Ovary (tissue), 9 donors: ENCODE data around the gene ZCWPW1. TPM values are rescaled to one million over a fixed set of nuclear protein-coding genes. Genes with fewer than 3 reads are reported as not detected.

ENCODE experiments used
- DNase-seq, 5 donors: peaks; one replicate each; pipeline ENCODE4 v3.0.0-alpha.2; 2019 to 2020
- H3K27ac ChIP-seq, 2 donors: fragments of 200-600 bp; one replicate each; pipeline versions ENCODE4 v1.5.1 to v1.8.0; 2019 to 2022
- H3K27me3 ChIP-seq: fragments of 200-600 bp; one replicate; pipeline ENCODE4 v1.8.0; 2022
- H3K36me3 ChIP-seq: fragments of 200-600 bp; sonication (generic); one replicate; pipeline ENCODE4 v1.5.1; 2019
- H3K4me1 ChIP-seq: one replicate; pipeline ENCODE4 v1.8.1; 2013; ENCODE audit warnings: mild to moderate bottlenecking, moderate library complexity; ENCODE audit not compliant: insufficient read depth
- H3K4me3 ChIP-seq: fragments of 200-600 bp; sonication (generic); one replicate; pipeline ENCODE4 v1.5.1; 2017
- H3K9me3 ChIP-seq, 2 donors: fragments of 200-600 bp in 1 of 2; sonication (generic) in 1 of 2; one replicate each; pipeline versions ENCODE4 v1.5.1 to v1.8.1; 2013 to 2019; ENCODE audit warnings: mild to moderate bottlenecking in 1 of 2, moderate library complexity in 1 of 2
- CTCF ChIP-seq, 3 donors: fragments of 450-650 bp in 2 of 3; fragments of 200-600 bp in 1 of 3; IDR thresholded peaks; one replicate each; pipeline versions ENCODE4 v1.5.1 to v1.8.0; 2016 to 2022; ENCODE audit warnings: antibody characterized with exemption in 3 of 3, mild to moderate bottlenecking in 1 of 3
- EP300 ChIP-seq: sonication (generic); formaldehyde crosslinking; IDR thresholded peaks from one replicate; pipeline ENCODE4 v1.6.1; 2017; ENCODE audit warnings: antibody characterized with exemption
- POLR2A ChIP-seq: fragments of 450-650 bp; IDR thresholded peaks from one replicate; pipeline ENCODE4 v1.6.1; 2017; ENCODE audit warnings: antibody characterized with exemption, mild to moderate bottlenecking, moderate library complexity
- WGBS, 3 donors: extraction: QIAGEN DNeasy Blood & Tissue Kit in 1 of 3; methylation state at CpG; one replicate each; pipeline versions ENCODE4 v1.1.5 to v1.1.7; 2013 to 2017; 5-methylcytosine and 5-hydroxymethylcytosine counted together
- intact Hi-C, 4 donors: fragments of 100-400 bp; cut with DNase I; formaldehyde crosslinking; loops; one replicate each; pipeline versions ENCODE4 v1.11.0 to v1.15.1; 2022 to 2023
- polyA plus RNA-seq, 2 donors: library from polyadenylated mRNA; stranded (reverse); fragments of 200-250 nt in 1 of 2; fragments of 350-450 nt in 1 of 2; fragmentation: Illumina TruSeq in 1 of 2; extraction: RNeasy Lipid Tissue Mini Kit (QIAGEN cat#74804) in 1 of 2; gene quantifications; one replicate each; pipeline ENCODE4 v1.2.3, GENCODE V29; 2013 to 2014
- total RNA-seq, 7 donors: library from RNA; depleted of rRNA in 2 of 7; stranded (reverse); fragments of >200 nt in 2 of 7; fragmentation: NEBNext Ultra II Directional in 3 of 7; extraction: Animal tissue kit (Norgen Biotek cat#: 25700) in 3 of 7; gene quantifications; one replicate each; pipeline versions ENCODE4 v1.1.0 to v1.2.4, GENCODE V29; 2016 to 2023
- donor health status: DM: no; HTN: no; CAD: no; lungs with moderate emphysema.
- donor health status: DM: no; HTN: no; CAD: no.
- donor health status: Bipolar disorder and iron deficiency.
- donor health status: DM: yes; HTN: yes; CAD: no.
- donor health status: DM: no; HTN: no; CAD: no.
- donor health status: DM: yes; HTN: yes; CAD: no.

ZCWPW1 gene
- total and polyA plus RNA-seq, 9 donors: 2.6 to 9.3 (median 6.2) TPM

- H3K36me3 ChIP-seq: no peaks in the 10 kb centered on the region
- no peaks in the 10 kb centered on the region for H3K27me3 ChIP-seq
- no peak overlapping the region for H3K27ac ChIP-seq
These were observed 76.8 kb downstream of the ZCWPW1 start for GRCh38 chr7:100351657-100352058.

More at GRCh38 chr7:100351657-100352058, 76.8 kb downstream of the ZCWPW1 start:
- no peak overlapping the region for H3K4me3 ChIP-seq
- TF ChIP-seq POLR2A (no peak), CTCF (IDR thresholded peaks at IDR 0.05) (no peak), EP300 (no peak)
- H3K9me3 ChIP-seq: no peaks in the 10 kb centered on the region
- no peak for DNase-seq
- 83 to 95% (median 90%) methylated on average over 5 to 6 of the region's 6 CpGs for WGBS, 3 donors
- peaks cover 1% of the 10 kb centered on the region for H3K4me1 ChIP-seq
- intact Hi-C loops: loop anchor here in 2 of 4 donors (10.0 kb wide), 2 partner anchors 53 to 1047 kb away; no protein-coding TSS in a partner anchor

Other genes with a start within 250 kb of the ZCWPW1 start
- gene PVRIG, start 208.8 kb downstream of the ZCWPW1 start, total RNA-seq: 1 to 10 TPM in 1 of 7 donors, under 1 TPM in 4, not detected in 2; 0.25 to 1.7 (median 0.48) TPM
- gene PVRIG, start 208.8 kb downstream of the ZCWPW1 start, polyA plus RNA-seq: under 1 TPM; 0.12 to 0.21 TPM
- gene SPDYE3, start 121.0 kb downstream of the ZCWPW1 start, total RNA-seq: not detected
- under 1 TPM in 1 of 2 donors, not detected in 1; 0.12 TPM for gene SPDYE3, start 121.0 kb downstream of the ZCWPW1 start, polyA plus RNA-seq
- 10 to 100 TPM; 29.0 to 55.9 (median 41.1) TPM for gene PILRB, start 70.6 kb downstream of the ZCWPW1 start, total RNA-seq
- 10 to 100 TPM; 17.2 to 50.2 TPM for gene PILRB, start 70.6 kb downstream of the ZCWPW1 start, polyA plus RNA-seq
- 10 to 100 TPM in 1 of 7 donors, 1 to 10 TPM in 6; 1.5 to 25.9 (median 4.1) TPM for gene PILRA, start 55.2 kb downstream of the ZCWPW1 start, total RNA-seq
- 1 to 10 TPM; 4.8 to 9.0 TPM for gene PILRA, start 55.2 kb downstream of the ZCWPW1 start, polyA plus RNA-seq
- 10 to 100 TPM; 29.4 to 60.6 (median 44.7) TPM for gene MEPCE, start 1.1 kb upstream of the ZCWPW1 start, total RNA-seq
- gene MEPCE, start 1.1 kb upstream of the ZCWPW1 start, polyA plus RNA-seq: 10 to 100 TPM; 30.0 to 48.9 TPM
- 10 to 100 TPM; 31.8 to 48.5 (median 39.1) TPM for gene PPP1R35, start 7.8 kb upstream of the ZCWPW1 start, total RNA-seq
- gene PPP1R35, start 7.8 kb upstream of the ZCWPW1 start, polyA plus RNA-seq: 10 to 100 TPM in 1 of 2 donors, 1 to 10 TPM in 1; 2.7 to 39.8 TPM
- gene SPACDR, start 35.6 kb upstream of the ZCWPW1 start, total RNA-seq: 1 to 10 TPM in 2 of 7 donors, under 1 TPM in 4, not detected in 1; 0.45 to 3.0 (median 0.87) TPM
- under 1 TPM; 0.25 to 0.71 TPM for gene SPACDR, start 35.6 kb upstream of the ZCWPW1 start, polyA plus RNA-seq
- gene TSC22D4, start 50.5 kb upstream of the ZCWPW1 start, total RNA-seq: 10 to 100 TPM; 19.8 to 57.3 (median 47.5) TPM
- gene TSC22D4, start 50.5 kb upstream of the ZCWPW1 start, polyA plus RNA-seq: 10 to 100 TPM in 1 of 2 donors, 1 to 10 TPM in 1; 6.5 to 40.4 TPM
- gene NYAP1, start 55.2 kb upstream of the ZCWPW1 start, total RNA-seq: 10 to 100 TPM in 1 of 7 donors, 1 to 10 TPM in 6; 3.8 to 10.1 (median 8.5) TPM
- 1 to 10 TPM in 1 of 2 donors, under 1 TPM in 1; 0.28 to 4.8 TPM for gene NYAP1, start 55.2 kb upstream of the ZCWPW1 start, polyA plus RNA-seq
- 100 to 1,000 TPM in 1 of 7 donors, 10 to 100 TPM in 6; 44.7 to 115 (median 61.5) TPM for gene AGFG2, start 110.5 kb upstream of the ZCWPW1 start, total RNA-seq
- gene AGFG2, start 110.5 kb upstream of the ZCWPW1 start, polyA plus RNA-seq: 10 to 100 TPM; 10.0 to 55.9 TPM
- gene SAP25, start 145.2 kb upstream of the ZCWPW1 start, total RNA-seq: 10 to 100 TPM in 2 of 7 donors, 1 to 10 TPM in 5; 3.2 to 10.1 (median 7.2) TPM
- gene SAP25, start 145.2 kb upstream of the ZCWPW1 start, polyA plus RNA-seq: 1 to 10 TPM in 1 of 2 donors, not detected in 1; 4.0 TPM
- 100 to 1,000 TPM in 3 of 7 donors, 10 to 100 TPM in 4; 65.2 to 133 (median 90.6) TPM for gene LRCH4, start 157.4 kb upstream of the ZCWPW1 start, total RNA-seq
- gene LRCH4, start 157.4 kb upstream of the ZCWPW1 start, polyA plus RNA-seq: 10 to 100 TPM in 1 of 2 donors, 1 to 10 TPM in 1; 3.5 to 50.3 TPM
- gene FBXO24, start 157.6 kb upstream of the ZCWPW1 start, total RNA-seq: 1 to 10 TPM in 3 of 7 donors, under 1 TPM in 4; 0.34 to 2.2 (median 0.84) TPM
- under 1 TPM; 0.33 to 0.63 TPM for gene FBXO24, start 157.6 kb upstream of the ZCWPW1 start, polyA plus RNA-seq
- 100 to 1,000 TPM in 3 of 7 donors, 10 to 100 TPM in 4; 24.3 to 185 (median 67.5) TPM for gene PCOLCE, start 173.7 kb upstream of the ZCWPW1 start, total RNA-seq
- gene PCOLCE, start 173.7 kb upstream of the ZCWPW1 start, polyA plus RNA-seq: 10 to 100 TPM; 42.4 to 56.2 TPM
- 10 to 100 TPM in 6 of 7 donors, 1 to 10 TPM in 1; 9.4 to 27.7 (median 24.7) TPM for gene MOSPD3, start 183.8 kb upstream of the ZCWPW1 start, total RNA-seq
- 10 to 100 TPM in 1 of 2 donors, 1 to 10 TPM in 1; 9.2 to 24.4 TPM for gene MOSPD3, start 183.8 kb upstream of the ZCWPW1 start, polyA plus RNA-seq
- under 1 TPM in 4 of 7 donors, not detected in 3; 0.12 to 0.79 (median 0.26) TPM for gene TFR2, start 212.8 kb upstream of the ZCWPW1 start, total RNA-seq
- gene TFR2, start 212.8 kb upstream of the ZCWPW1 start, polyA plus RNA-seq: under 1 TPM; 0.06 to 0.13 TPM
- not detected for gene ACTL6B, start 227.7 kb upstream of the ZCWPW1 start, total RNA-seq
- gene ACTL6B, start 227.7 kb upstream of the ZCWPW1 start, polyA plus RNA-seq: not detected
- gene GNB2, start 245.0 kb upstream of the ZCWPW1 start, total RNA-seq: 100 to 1,000 TPM; 109 to 281 (median 216) TPM
- gene GNB2, start 245.0 kb upstream of the ZCWPW1 start, polyA plus RNA-seq: 100 to 1,000 TPM in 1 of 2 donors, 10 to 100 TPM in 1; 18.9 to 187 TPM